Right lobe of liver (tissue), 4 donors: ENCODE data around the gene CDK17.

ENCODE experiments used
- POLR2A ChIP-seq: fragments of 450-650 bp; IDR thresholded peaks from one replicate; pipeline ENCODE4 v1.6.1; 2017; ENCODE audit warnings: antibody characterized with exemption, mild to moderate bottlenecking
- TF ChIP-seq, protein P1 (sequence below), 4 donors: fragments of 200-600 bp in 3 of 4; fragments of 450-650 bp in 1 of 4; IDR thresholded peaks; one replicate each; pipeline versions ENCODE4 v1.5.1 to v1.8.0; 2016 to 2022; ENCODE audit warnings: antibody characterized with exemption in 4 of 4, mild to moderate bottlenecking in 2 of 4
- donor health status: DM: no; HTN: no; CAD: no.
- donor health status: DM: no; HTN: no; CAD: no.
- donor health status: DM: no; HTN: yes; CAD: no.

- TF ChIP-seq, protein P1, sequence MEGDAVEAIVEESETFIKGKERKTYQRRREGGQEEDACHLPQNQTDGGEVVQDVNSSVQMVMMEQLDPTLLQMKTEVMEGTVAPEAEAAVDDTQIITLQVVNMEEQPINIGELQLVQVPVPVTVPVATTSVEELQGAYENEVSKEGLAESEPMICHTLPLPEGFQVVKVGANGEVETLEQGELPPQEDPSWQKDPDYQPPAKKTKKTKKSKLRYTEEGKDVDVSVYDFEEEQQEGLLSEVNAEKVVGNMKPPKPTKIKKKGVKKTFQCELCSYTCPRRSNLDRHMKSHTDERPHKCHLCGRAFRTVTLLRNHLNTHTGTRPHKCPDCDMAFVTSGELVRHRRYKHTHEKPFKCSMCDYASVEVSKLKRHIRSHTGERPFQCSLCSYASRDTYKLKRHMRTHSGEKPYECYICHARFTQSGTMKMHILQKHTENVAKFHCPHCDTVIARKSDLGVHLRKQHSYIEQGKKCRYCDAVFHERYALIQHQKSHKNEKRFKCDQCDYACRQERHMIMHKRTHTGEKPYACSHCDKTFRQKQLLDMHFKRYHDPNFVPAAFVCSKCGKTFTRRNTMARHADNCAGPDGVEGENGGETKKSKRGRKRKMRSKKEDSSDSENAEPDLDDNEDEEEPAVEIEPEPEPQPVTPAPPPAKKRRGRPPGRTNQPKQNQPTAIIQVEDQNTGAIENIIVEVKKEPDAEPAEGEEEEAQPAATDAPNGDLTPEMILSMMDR (IDR thresholded peaks at IDR 0.05) = no peak
- no peak for TF ChIP-seq POLR2A
Observed at GRCh38 chr12:96314723-96315122, 85.5 kb downstream of the CDK17 start.
